Pericardium fibroblast (primary cell): ENCODE results near the gene FAM174A. TPM values are rescaled to one million over a fixed set of nuclear protein-coding genes. Genes with fewer than 3 reads are reported as not detected.

Experiments
- total RNA-seq: library from RNA; depleted of rRNA; stranded (reverse); fragments of >200 nt; gene quantifications from 2 replicates; pipeline ENCODE4 v1.2.3, GENCODE V29; 2015

Gene FAM174A
- 11.9 and 21.0 TPM in 2 replicates for total RNA-seq

GRCh38 chr5:100535060-100536005, at the start of gene FAM174A:
TSS of gene FAM174A (plus strand) at chr5:100535374. CDS start at chr5:100535531, 157 bp downstream.

